ENCODE results near the gene CRB3. TPM values are rescaled to one million over a fixed set of nuclear protein-coding genes. Genes with fewer than 3 reads are reported as not detected.

Gene CRB3
- total RNA-seq, 4 donors from 2014 or later = 57.9 to 391 (median 229) TPM

DNA sequence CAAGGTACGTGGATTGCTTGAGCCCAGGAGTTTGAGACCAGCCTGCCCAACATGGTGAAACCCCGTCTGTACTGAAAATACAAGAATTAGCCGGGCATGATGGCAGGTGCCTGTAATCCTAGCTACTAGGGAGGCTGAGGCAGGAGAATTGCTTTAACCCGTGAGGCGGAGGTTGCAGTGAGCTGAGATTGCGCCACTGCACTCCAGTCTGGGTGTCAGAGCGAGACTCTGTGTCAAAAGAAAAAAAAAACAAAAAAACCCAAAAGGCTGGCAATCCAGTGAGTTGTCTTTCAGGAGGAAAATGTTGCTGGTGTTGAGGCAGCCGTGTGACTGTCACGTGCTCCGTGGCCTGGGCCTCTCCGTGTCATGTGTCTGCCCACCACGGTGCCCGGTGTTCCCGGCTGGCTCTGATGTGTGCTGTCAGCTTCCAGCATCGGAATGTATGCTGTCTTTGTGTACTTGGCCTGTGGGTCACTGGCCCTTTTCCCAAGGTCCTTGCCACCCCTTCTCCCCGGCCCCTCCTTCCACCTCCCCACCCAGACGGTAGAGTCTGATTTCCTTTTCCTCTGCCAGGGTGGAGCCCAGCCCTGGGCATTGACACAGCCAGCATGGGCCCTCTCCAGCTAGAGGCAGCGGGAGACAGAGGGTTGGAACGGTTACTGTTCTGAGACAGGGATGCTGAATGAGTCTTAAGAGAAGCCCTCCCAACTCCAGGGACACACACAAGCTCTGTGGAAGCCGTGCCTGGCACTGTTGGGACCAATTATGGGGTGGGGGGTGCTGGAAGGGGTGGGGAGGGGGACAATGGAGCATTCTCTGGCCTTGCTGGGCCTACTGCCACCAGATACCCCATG, 45.3 kb downstream of the CRB3 start:
- Histone ChIP-seq H3K4me1 (no peaks in the 10 kb centered on the region), H3K27ac (peak overlapping the region in 1 of 4 donors; percentile 3), H3K27me3 (peaks cover 3% of the 10 kb centered on the region), H3K36me3 (no peaks in the 10 kb centered on the region), H3K4me3 (no peak overlapping the region), H3K9me3 (no peaks in the 10 kb centered on the region)
- 70 to 84% methylated on average over 12 to 19 of the region's 20 CpGs for WGBS, 2 donors (ENCODE audit: low coverage in 1 of 2)
- intact Hi-C loops (cut with DNase I; ENCODE audit: low total_unique reads) (no loop called here), in situ Hi-C loops (cut with MboI; ENCODE audit: low pct_ligation_motif_present in 1 of 4, low pct_unique_long_range_greater_than_20kb in 1 of 4, low sequenced_read_pairs in 3 of 4) (loop anchor here in 2 of 4 donors (25.0 kb wide), 2 partner anchors 128 to 353 kb away; no protein-coding TSS in a partner anchor)
- TF ChIP-seq POLR2A (IDR thresholded peaks at IDR 0.05) (no peak), POLR2AphosphoS5 (IDR thresholded peaks at IDR 0.05) (no peak), CTCF (IDR thresholded peaks at IDR 0.05) (no peak), EP300 (IDR thresholded peaks at IDR 0.05; ENCODE audit: low read depth) (no peak)
- no peak for DNase-seq

- H3K27me3 ChIP-seq = no peaks in the 10 kb centered on the region
- no peak for TF ChIP-seq EP300 (IDR thresholded peaks at IDR 0.05; ENCODE audit: low read depth)
- no peak for TF ChIP-seq POLR2A (IDR thresholded peaks at IDR 0.05)
- no peak for TF ChIP-seq POLR2AphosphoS5 (IDR thresholded peaks at IDR 0.05)
- TF ChIP-seq CTCF (IDR thresholded peaks at IDR 0.05) = no peak
- no peaks in the 10 kb centered on the region for H3K4me1 ChIP-seq
- in situ Hi-C loops (cut with MboI; ENCODE audit: low pct_ligation_motif_present in 1 of 4, low pct_unique_long_range_greater_than_20kb in 1 of 4, low sequenced_read_pairs in 3 of 4) = loop anchor here (10.0 to 25.0 kb wide), 5 partner anchors 114 to 354 kb away; no protein-coding TSS in a partner anchor
- no peaks in the 10 kb centered on the region for H3K9me3 ChIP-seq
- no peak overlapping the region for H3K4me3 ChIP-seq
- 87% methylated on average over 7 of the region's 7 CpGs; no CpG with 5 or more reads in 1 of the 2 donors for WGBS, 2 donors (ENCODE audit: low coverage in 1 of 2)
- no peak for DNase-seq
- intact Hi-C loops (cut with DNase I; ENCODE audit: low total_unique reads) = loop anchor here (10.0 kb wide), 1 partner anchor 354 kb away; no protein-coding TSS in a partner anchor
- no peaks in the 10 kb centered on the region for H3K36me3 ChIP-seq
- no peak overlapping the region for H3K27ac ChIP-seq
Observed at GRCh38 chr19:6510618-6511017, 46.5 kb downstream of the CRB3 start.

DNA sequence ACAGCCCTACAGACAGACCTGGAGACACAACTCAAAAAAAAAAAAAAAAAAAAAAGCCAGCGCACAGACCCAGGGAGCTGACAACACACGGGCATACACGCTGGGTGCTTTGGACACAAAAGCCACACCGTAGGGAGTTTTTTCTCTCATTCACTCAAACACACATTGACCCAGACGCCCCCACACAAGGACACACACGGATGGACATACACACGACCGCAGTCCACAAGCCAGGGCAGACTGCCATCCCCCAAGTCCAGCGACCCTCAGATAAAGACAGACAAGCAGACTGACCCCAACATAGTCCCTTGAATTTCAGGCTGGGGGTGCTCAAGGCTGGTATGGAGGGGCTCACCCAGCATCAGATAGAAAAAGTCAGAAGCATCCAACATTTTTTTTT, 50.0 kb downstream of the CRB3 start:
- H3K27me3 ChIP-seq = no peaks in the 10 kb centered on the region
- TF ChIP-seq EP300 (IDR thresholded peaks at IDR 0.05; ENCODE audit: low read depth) (no peak), POLR2AphosphoS5 (IDR thresholded peaks at IDR 0.05) (no peak), POLR2A (IDR thresholded peaks at IDR 0.05) (no peak), CTCF (IDR thresholded peaks at IDR 0.05) (no peak)
- in situ Hi-C loops (cut with MboI; ENCODE audit: low pct_ligation_motif_present in 1 of 4, low pct_unique_long_range_greater_than_20kb in 1 of 4, low sequenced_read_pairs in 3 of 4) (loop anchor here (10.0 to 25.0 kb wide), 5 partner anchors 111 to 351 kb away; no protein-coding TSS in a partner anchor), intact Hi-C loops (cut with DNase I; ENCODE audit: low total_unique reads) (loop anchor here (10.0 kb wide), 1 partner anchor 351 kb away; no protein-coding TSS in a partner anchor)
- H3K27ac ChIP-seq = no peak overlapping the region
- H3K36me3 ChIP-seq = no peaks in the 10 kb centered on the region
- no peaks in the 10 kb centered on the region for H3K9me3 ChIP-seq
- H3K4me1 ChIP-seq = peaks cover 0 to 10% (median 5%) of the 10 kb centered on the region in 4 donors
- 68 to 80% methylated on average over 5 to 9 of the region's 9 CpGs for WGBS, 2 donors (ENCODE audit: low coverage in 1 of 2)
- DNase-seq = no peak
- no peak overlapping the region for H3K4me3 ChIP-seq

GRCh38 chr19:6514926-6515544, 51.0 kb downstream of the CRB3 start:
- Histone ChIP-seq H3K36me3 (no peaks in the 10 kb centered on the region), H3K27me3 (no peaks in the 10 kb centered on the region), H3K4me3 (no peak overlapping the region), H3K4me1 (peaks cover 0 to 10% (median 5%) of the 10 kb centered on the region in 4 donors), H3K9me3 (no peaks in the 10 kb centered on the region), H3K27ac (no peak overlapping the region)
- intact Hi-C loops (cut with DNase I; ENCODE audit: low total_unique reads) (loop anchor here (10.0 kb wide), 1 partner anchor 350 kb away; no protein-coding TSS in a partner anchor), in situ Hi-C loops (cut with MboI; ENCODE audit: low pct_ligation_motif_present in 1 of 4, low pct_unique_long_range_greater_than_20kb in 1 of 4, low sequenced_read_pairs in 3 of 4) (loop anchor here (10.0 to 25.0 kb wide), 5 partner anchors 110 to 350 kb away; no protein-coding TSS in a partner anchor)
- TF ChIP-seq EP300 (IDR thresholded peaks at IDR 0.05; ENCODE audit: low read depth) = no peak
- no peak for TF ChIP-seq POLR2AphosphoS5 (IDR thresholded peaks at IDR 0.05)
- DNase-seq = no peak
- 78% methylated on average over 15 of the region's 15 CpGs; no CpG with 5 or more reads in 1 of the 2 donors for WGBS, 2 donors (ENCODE audit: low coverage in 1 of 2)
